ENCODE measurements around the gene ZNF576. TPM values are rescaled to one million over a fixed set of nuclear protein-coding genes. Genes with fewer than 3 reads are reported as not detected.

Gene ZNF576
- total and polyA plus RNA-seq, 2 of the 13 experiments (the other 11 are each of a cell fraction or from before 2014, with no cell fraction given) = 7.2 to 9.6 TPM

- TF ChIP-seq SP4 (CRISPR knock-in tag; IDR thresholded peaks at IDR 0.05) (no peak), KLF9 (CRISPR knock-in tag; IDR thresholded peaks at IDR 0.05; ENCODE audit: low read depth) (no peak), HMG20A (CRISPR knock-in tag; IDR thresholded peaks at IDR 0.05; ENCODE audit: borderline replicate concordance) (no peak), MBNL3 (CRISPR knock-in tag; conservative IDR thresholded peaks at IDR 0.05) (no peak), ZNF143 (CRISPR knock-in tag; IDR thresholded peaks at IDR 0.05) (no peak), ZNF232 (CRISPR knock-in tag; IDR thresholded peaks at IDR 0.05; ENCODE audit: borderline replicate concordance) (no peak), ZBTB38 (CRISPR knock-in tag; IDR thresholded peaks at IDR 0.05) (no peak), ZMAT5 (CRISPR knock-in tag; IDR thresholded peaks at IDR 0.05; ENCODE audit: borderline replicate concordance, low read depth) (no peak)
These were observed 1.5 kb downstream of the ZNF576 start (continued) for GRCh38 chr19:43597876-43598275.

DNA sequence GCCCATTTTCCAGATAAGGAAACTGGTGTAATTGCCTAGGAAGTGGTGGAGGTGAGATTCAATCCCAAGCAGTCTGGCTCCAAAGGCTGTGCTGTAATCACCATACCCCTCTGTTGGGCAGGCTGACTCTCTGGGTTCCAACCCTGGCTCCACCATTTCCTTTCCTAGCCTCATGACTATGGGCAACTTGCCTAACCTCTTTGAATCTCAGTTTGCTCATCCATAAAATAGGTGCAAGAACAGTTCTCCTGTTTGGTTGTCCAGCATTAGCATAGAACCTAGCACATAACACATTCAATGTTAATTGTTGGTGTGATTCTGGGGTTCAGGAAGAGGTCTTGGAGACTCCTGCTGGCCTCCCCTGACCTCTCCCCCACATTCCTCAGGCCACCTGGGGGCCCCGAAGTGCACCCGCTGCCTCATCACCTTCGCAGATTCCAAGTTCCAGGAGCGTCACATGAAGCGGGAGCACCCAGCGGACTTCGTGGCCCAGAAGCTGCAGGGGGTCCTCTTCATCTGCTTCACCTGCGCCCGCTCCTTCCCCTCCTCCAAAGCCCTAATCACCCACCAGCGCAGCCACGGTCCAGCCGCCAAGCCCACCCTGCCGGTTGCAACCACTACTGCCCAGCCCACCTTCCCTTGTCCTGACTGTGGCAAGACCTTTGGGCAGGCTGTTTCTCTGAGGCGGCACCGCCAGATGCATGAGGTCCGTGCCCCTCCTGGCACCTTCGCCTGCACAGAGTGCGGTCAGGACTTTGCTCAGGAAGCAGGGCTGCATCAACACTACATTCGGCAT, 2.2 kb downstream of the ZNF576 start:
- H3K79me2 ChIP-seq (ENCODE audit: insufficient read depth, low read length) = peaks cover 27% of the 10 kb centered on the region
- WGBS (ENCODE audit: low lambda C conversion rate) = 97% methylated on average over 11 of the region's 19 CpGs
- H3K4me1 ChIP-seq (ENCODE audit: insufficient read depth, low read length) = peaks cover 19% of the 10 kb centered on the region
- peaks cover 5 to 28% of the 10 kb centered on the region in 2 experiments; a peak in 4 of 5 replicates for H3K36me3 ChIP-seq (replicated peaks in 1 of 2; ENCODE audit: control insufficient read depth in 1 of 2, insufficient read depth in 2 of 2, low read length in 2 of 2)
- intact Hi-C loops (cut with micrococcal nuclease; ENCODE audit: unreplicated experiment) = loop anchor here (10.0 kb wide), 1 partner anchor 74 kb away; the partner anchor contains the start of gene ETHE1
- no peak overlapping the region for H3K4me2 ChIP-seq (ENCODE audit: low read depth, low read length)
- ChIA-PET CTCF (ENCODE audit: low intra/inter-chr PET ratio, low total read pairs) (no interaction called here), POLR2A (interaction anchor here (0.5 kb wide), 1 partner anchor 10 kb away, joined by 3 read pairs; no protein-coding TSS in a partner anchor)
- peaks cover 2% of the 10 kb centered on the region; the same call in 1 of the 2 replicates for H4K20me1 ChIP-seq (ENCODE audit: insufficient read depth, low read length)
- no peak for FAIRE-seq
- in situ Hi-C loops (cut with HindIII; ENCODE audit: extremely low pct_ligation_motif_present, low pct_unique_long_range_greater_than_20kb) = loop anchor here (5.0 kb wide), 1 partner anchor 54 kb away; no protein-coding TSS in a partner anchor
- no peak for TF ChIP-seq CBX1 (IDR thresholded peaks at IDR 0.05; ENCODE audit: low read depth)
- TF ChIP-seq ZNF629 (CRISPR knock-in tag; conservative IDR thresholded peaks at IDR 0.05) = peak; percentile 81
- TF ChIP-seq RBM22 (optimal IDR thresholded peaks at IDR 0.05; ENCODE audit: low read length) = no peak
- no peak for TF ChIP-seq NBN (conservative IDR thresholded peaks at IDR 0.05)
- no peak for TF ChIP-seq STAG1 (CRISPR knock-in tag; IDR thresholded peaks at IDR 0.05)
- TF ChIP-seq AGO2 (optimal IDR thresholded peaks at IDR 0.05; ENCODE audit: low read depth, low read length) = peak; percentile 38
- TF ChIP-seq KDM3A (CRISPR knock-in tag; IDR thresholded peaks at IDR 0.05; ENCODE audit: low read depth) = no peak
- no peak for DNase-seq (ENCODE audit: low spot score)
- no peaks in the 10 kb centered on the region for H3K9me3 ChIP-seq (ENCODE audit: low read length)
- H3K27ac ChIP-seq (ENCODE audit: extremely low read length, insufficient read depth, low read length) = no peak overlapping the region
- H3K9ac ChIP-seq (ENCODE audit: insufficient read depth, low read depth, low read length) = no peak overlapping the region
- no peaks in the 10 kb centered on the region; a peak in 1 of 5 replicates for H3K27me3 ChIP-seq (ENCODE audit: control insufficient read depth in 1 of 2, insufficient read depth in 2 of 2, low read length in 2 of 2)
- no peak for ATAC-seq
- no peak overlapping the region for H2AFZ ChIP-seq (ENCODE audit: low read length)
- BruUV-seq (replicated peaks) = no TSS peak
- H3K4me3 ChIP-seq (replicated peaks in 1 of 3; ENCODE audit: insufficient read depth in 1 of 3, low read depth in 2 of 3, low read length in 3 of 3) = no peak overlapping the region
